ENCODE measurements around the gene OR8B2. TPM values are rescaled to one million over a fixed set of nuclear protein-coding genes. Genes with fewer than 3 reads are reported as not detected.

Gene OR8B2
- polyA plus RNA-seq, 1 of the 3 experiments (the other 2 are of a cell fraction) = not detected

DNA sequence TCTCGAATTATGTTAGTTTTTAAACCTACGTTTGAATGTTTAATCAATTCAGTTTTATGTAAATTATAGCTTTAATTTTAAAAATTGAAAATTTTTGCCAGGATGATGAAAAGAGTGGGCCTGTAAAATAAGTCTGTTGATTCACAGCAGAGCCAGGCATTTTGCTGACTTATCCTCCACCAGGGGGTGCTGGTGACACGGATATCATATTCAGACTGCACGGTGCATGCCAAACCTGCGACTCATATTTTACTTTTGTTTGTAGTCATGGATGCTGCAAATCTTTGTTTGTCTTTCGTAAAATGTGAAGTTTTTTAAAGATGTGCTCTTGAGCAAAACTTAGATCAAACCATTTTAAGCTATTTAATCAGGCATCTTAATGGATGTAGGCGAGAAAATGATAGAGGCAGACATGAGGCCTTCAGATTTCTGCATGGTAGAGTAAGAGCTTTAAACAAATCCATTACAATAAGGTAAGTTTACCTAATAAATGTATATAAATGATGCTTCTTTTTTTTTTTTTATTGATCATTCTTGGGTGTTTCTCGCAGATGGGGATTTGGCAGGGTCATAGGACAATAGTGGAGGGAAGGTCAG is 18.1 kb upstream of the OR8B2 start:
- H4K20me1 ChIP-seq (ENCODE audit: insufficient read depth) = no peaks in the 10 kb centered on the region
- H3K79me2 ChIP-seq (ENCODE audit: insufficient read depth) = no peaks in the 10 kb centered on the region
- TF ChIP-seq SMC3 (IDR thresholded peaks at IDR 0.05; ENCODE audit: low read depth, low read length) (peak; percentile 50), FOSL2 (IDR thresholded peaks at IDR 0.05; ENCODE audit: borderline replicate concordance, low read depth) (peak; percentile 33; the same call in 1 of the 2 replicates), CHD2 (IDR thresholded peaks at IDR 0.05; ENCODE audit: low read length, partially characterized antibody) (no peak), RAD21 (IDR thresholded peaks at IDR 0.05; ENCODE audit: low read length) (peak; percentile 78), JUND (IDR thresholded peaks at IDR 0.05) (no peak)
- TF ChIP-seq, protein P1, sequence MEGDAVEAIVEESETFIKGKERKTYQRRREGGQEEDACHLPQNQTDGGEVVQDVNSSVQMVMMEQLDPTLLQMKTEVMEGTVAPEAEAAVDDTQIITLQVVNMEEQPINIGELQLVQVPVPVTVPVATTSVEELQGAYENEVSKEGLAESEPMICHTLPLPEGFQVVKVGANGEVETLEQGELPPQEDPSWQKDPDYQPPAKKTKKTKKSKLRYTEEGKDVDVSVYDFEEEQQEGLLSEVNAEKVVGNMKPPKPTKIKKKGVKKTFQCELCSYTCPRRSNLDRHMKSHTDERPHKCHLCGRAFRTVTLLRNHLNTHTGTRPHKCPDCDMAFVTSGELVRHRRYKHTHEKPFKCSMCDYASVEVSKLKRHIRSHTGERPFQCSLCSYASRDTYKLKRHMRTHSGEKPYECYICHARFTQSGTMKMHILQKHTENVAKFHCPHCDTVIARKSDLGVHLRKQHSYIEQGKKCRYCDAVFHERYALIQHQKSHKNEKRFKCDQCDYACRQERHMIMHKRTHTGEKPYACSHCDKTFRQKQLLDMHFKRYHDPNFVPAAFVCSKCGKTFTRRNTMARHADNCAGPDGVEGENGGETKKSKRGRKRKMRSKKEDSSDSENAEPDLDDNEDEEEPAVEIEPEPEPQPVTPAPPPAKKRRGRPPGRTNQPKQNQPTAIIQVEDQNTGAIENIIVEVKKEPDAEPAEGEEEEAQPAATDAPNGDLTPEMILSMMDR (IDR thresholded peaks at IDR 0.05) = peak; percentile 84
- ChIA-PET CTCF (interaction anchor here (0.6 to 2.8 kb wide), 31 partner anchors 15 to 1736 kb away, joined by 3 to 27 read pairs (median 4); partner anchors contain the start of gene MSANTD2), POLR2A (no interaction called here)
- H3K9me2 ChIP-seq = no peaks in the 10 kb centered on the region
- H3K4me1 ChIP-seq (ENCODE audit: control insufficient read depth in 1 of 2, insufficient read depth in 2 of 2, low read depth in 1 of 2, low read length in 1 of 2) = no peaks in the 10 kb centered on the region; a peak in 1 of 4 replicates
- no peaks in the 10 kb centered on the region for H3K9me3 ChIP-seq
- H3K9ac ChIP-seq = no peak overlapping the region
- WGBS (ENCODE audit: low lambda C conversion rate) = 19% methylated on average over 8 of the region's 8 CpGs
- no peaks in the 10 kb centered on the region for H3F3A ChIP-seq (replicated peaks; ENCODE audit: insufficient read depth)
- H3K27ac ChIP-seq (ENCODE audit: low read depth in 2 of 2, low read length in 1 of 2) = no peak overlapping the region
- H3K4me2 ChIP-seq = no peak overlapping the region
- H2AFZ ChIP-seq (ENCODE audit: low read depth) = no peak overlapping the region
- H3K27me3 ChIP-seq (ENCODE audit: insufficient read depth) = peaks cover 5% of the 10 kb centered on the region; the same call in 1 of the 2 replicates
- no peaks in the 10 kb centered on the region for H3K36me3 ChIP-seq (replicated peaks in 1 of 2; ENCODE audit: control insufficient read depth in 1 of 2, insufficient read depth in 2 of 2, low read length in 1 of 2)
- DNase-seq = peak; percentile 64
- no peak overlapping the region for H3K4me3 ChIP-seq (ENCODE audit: low read depth in 2 of 2, low read length in 1 of 2)

DNA sequence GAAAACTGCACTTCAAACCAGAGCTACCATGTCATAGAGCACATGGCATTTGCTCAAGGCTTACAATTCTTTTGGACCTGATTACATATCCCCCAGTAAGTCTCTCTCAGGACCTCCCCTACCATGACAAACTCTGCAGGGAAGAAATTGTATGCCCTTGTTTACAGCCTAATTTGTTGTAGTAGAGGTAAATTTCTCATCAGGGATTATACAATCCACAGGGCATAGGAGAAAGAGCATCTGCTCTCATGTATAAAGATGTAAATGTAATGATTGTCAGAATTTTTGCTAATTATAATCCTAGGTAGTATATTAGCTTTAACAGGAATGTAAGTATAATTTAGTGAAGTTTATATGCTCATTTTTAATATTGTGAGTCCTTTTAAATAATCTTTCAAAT is 14.6 kb upstream of the OR8B2 start, which contains the start of gene OR8B3:
TSS of gene OR8B3 (minus strand) at position 101 of the 400 bp plus-strand sequence. CDS start 1,673 bp downstream, outside the sequence.
- Histone ChIP-seq H3K9me2 (no peaks in the 10 kb centered on the region), H3K79me2 (ENCODE audit: insufficient read depth) (no peaks in the 10 kb centered on the region), H3F3A (replicated peaks; ENCODE audit: insufficient read depth) (no peaks in the 10 kb centered on the region), H3K9me3 (no peaks in the 10 kb centered on the region), H3K4me3 (ENCODE audit: low read depth in 2 of 2, low read length in 1 of 2) (no peak within 1 kb of the TSS), H3K4me2 (no peak within 1 kb of the TSS), H3K27me3 (ENCODE audit: insufficient read depth) (no peaks in the 10 kb centered on the region), H3K9ac (no peak within 1 kb of the TSS), H2AFZ (ENCODE audit: low read depth) (no peak within 1 kb of the TSS), H3K36me3 (replicated peaks in 1 of 2; ENCODE audit: control insufficient read depth in 1 of 2, insufficient read depth in 2 of 2, low read length in 1 of 2) (no peaks in the 10 kb centered on the region), H4K20me1 (ENCODE audit: insufficient read depth) (no peaks in the 10 kb centered on the region), H3K27ac (ENCODE audit: low read depth in 2 of 2, low read length in 1 of 2) (no peak within 1 kb of the TSS), H3K4me1 (ENCODE audit: control insufficient read depth in 1 of 2, insufficient read depth in 2 of 2, low read depth in 1 of 2, low read length in 1 of 2) (no peaks in the 10 kb centered on the region)
- no peak for DNase-seq
- CTCF ChIA-PET = interaction anchor here (0.6 kb wide), 1 partner anchor 49 kb away, joined by 3 read pairs; no protein-coding TSS in a partner anchor
- TF ChIP-seq, protein P2, sequence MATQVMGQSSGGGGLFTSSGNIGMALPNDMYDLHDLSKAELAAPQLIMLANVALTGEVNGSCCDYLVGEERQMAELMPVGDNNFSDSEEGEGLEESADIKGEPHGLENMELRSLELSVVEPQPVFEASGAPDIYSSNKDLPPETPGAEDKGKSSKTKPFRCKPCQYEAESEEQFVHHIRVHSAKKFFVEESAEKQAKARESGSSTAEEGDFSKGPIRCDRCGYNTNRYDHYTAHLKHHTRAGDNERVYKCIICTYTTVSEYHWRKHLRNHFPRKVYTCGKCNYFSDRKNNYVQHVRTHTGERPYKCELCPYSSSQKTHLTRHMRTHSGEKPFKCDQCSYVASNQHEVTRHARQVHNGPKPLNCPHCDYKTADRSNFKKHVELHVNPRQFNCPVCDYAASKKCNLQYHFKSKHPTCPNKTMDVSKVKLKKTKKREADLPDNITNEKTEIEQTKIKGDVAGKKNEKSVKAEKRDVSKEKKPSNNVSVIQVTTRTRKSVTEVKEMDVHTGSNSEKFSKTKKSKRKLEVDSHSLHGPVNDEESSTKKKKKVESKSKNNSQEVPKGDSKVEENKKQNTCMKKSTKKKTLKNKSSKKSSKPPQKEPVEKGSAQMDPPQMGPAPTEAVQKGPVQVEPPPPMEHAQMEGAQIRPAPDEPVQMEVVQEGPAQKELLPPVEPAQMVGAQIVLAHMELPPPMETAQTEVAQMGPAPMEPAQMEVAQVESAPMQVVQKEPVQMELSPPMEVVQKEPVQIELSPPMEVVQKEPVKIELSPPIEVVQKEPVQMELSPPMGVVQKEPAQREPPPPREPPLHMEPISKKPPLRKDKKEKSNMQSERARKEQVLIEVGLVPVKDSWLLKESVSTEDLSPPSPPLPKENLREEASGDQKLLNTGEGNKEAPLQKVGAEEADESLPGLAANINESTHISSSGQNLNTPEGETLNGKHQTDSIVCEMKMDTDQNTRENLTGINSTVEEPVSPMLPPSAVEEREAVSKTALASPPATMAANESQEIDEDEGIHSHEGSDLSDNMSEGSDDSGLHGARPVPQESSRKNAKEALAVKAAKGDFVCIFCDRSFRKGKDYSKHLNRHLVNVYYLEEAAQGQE (IDR thresholded peaks at IDR 0.05; ENCODE audit: low read depth, low read length) = no peak
- TF ChIP-seq MXI1 (IDR thresholded peaks at IDR 0.05; ENCODE audit: low read depth, low read length) (no peak), NRF1 (IDR thresholded peaks at IDR 0.05; ENCODE audit: low read depth, low read length) (no peak), ELF1 (IDR thresholded peaks at IDR 0.05) (no peak), MEF2A (IDR thresholded peaks at IDR 0.05; ENCODE audit: borderline replicate concordance, low read depth) (no peak), NFIC (IDR thresholded peaks at IDR 0.05; ENCODE audit: borderline replicate concordance) (no peak), TEAD4 (IDR thresholded peaks at IDR 0.05; ENCODE audit: borderline replicate concordance, insufficient read depth) (no peak), FOXJ3 (CRISPR knock-in tag; IDR thresholded peaks at IDR 0.05) (no peak)
- TF ChIP-seq, protein P3, sequence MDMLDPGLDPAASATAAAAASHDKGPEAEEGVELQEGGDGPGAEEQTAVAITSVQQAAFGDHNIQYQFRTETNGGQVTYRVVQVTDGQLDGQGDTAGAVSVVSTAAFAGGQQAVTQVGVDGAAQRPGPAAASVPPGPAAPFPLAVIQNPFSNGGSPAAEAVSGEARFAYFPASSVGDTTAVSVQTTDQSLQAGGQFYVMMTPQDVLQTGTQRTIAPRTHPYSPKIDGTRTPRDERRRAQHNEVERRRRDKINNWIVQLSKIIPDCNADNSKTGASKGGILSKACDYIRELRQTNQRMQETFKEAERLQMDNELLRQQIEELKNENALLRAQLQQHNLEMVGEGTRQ (IDR thresholded peaks at IDR 0.05; ENCODE audit: borderline replicate concordance, low read depth, low read length) = no peak
- TF ChIP-seq, protein P4, sequence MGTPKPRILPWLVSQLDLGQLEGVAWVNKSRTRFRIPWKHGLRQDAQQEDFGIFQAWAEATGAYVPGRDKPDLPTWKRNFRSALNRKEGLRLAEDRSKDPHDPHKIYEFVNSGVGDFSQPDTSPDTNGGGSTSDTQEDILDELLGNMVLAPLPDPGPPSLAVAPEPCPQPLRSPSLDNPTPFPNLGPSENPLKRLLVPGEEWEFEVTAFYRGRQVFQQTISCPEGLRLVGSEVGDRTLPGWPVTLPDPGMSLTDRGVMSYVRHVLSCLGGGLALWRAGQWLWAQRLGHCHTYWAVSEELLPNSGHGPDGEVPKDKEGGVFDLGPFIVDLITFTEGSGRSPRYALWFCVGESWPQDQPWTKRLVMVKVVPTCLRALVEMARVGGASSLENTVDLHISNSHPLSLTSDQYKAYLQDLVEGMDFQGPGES (IDR thresholded peaks at IDR 0.05; ENCODE audit: low read depth, low read length) = no peak
- POLR2A ChIA-PET = no interaction called here

Data from SK-N-SH (cell line).